ENCODE data around the gene HEATR5A.
"Not testable (repeated sequence)": the region's sequence is repeated elsewhere in the genome, so short reads cannot be mapped to it uniquely, and the experiment has no call there.

HEATR5A gene

GRCh38 chr14:31341280-31341679, 79.1 kb downstream of the HEATR5A start:
- FAIRE-seq: no peak
- no peak for DNase-seq (ENCODE audit: insufficient read length)

GRCh38 chr14:31340297-31341063, 79.9 kb downstream of the HEATR5A start:
- no peak for FAIRE-seq

More at GRCh38 chr14:31341280-31341679, 79.1 kb downstream of the HEATR5A start:
- no peak for TF ChIP-seq TAF1 (IDR thresholded peaks at IDR 0.05; ENCODE audit: borderline replicate concordance, low read depth, low read length)
- TF ChIP-seq POLR2A (IDR thresholded peaks at IDR 0.05; ENCODE audit: low read depth, low read length): no peak
- no peak for TF ChIP-seq POLR2AphosphoS5 (IDR thresholded peaks at IDR 0.05; ENCODE audit: low read depth, low read length)

GRCh38 chr14:31339743-31340142, 80.6 kb downstream of the HEATR5A start:
- FAIRE-seq (no peak), DNase-seq (ENCODE audit: insufficient read length) (no peak)
- TF ChIP-seq TAF1 (IDR thresholded peaks at IDR 0.05; ENCODE audit: borderline replicate concordance, low read depth, low read length): no peak
- TF ChIP-seq POLR2AphosphoS5 (IDR thresholded peaks at IDR 0.05; ENCODE audit: low read depth, low read length): no peak
- no peak for TF ChIP-seq POLR2A (IDR thresholded peaks at IDR 0.05; ENCODE audit: low read depth, low read length)

More at GRCh38 chr14:31340297-31341063, 79.9 kb downstream of the HEATR5A start:
- no peak for TF ChIP-seq TAF1 (IDR thresholded peaks at IDR 0.05; ENCODE audit: borderline replicate concordance, low read depth, low read length)
- TF ChIP-seq POLR2A (IDR thresholded peaks at IDR 0.05; ENCODE audit: low read depth, low read length): no peak
- no peak for TF ChIP-seq POLR2AphosphoS5 (IDR thresholded peaks at IDR 0.05; ENCODE audit: low read depth, low read length)
- no peak for DNase-seq (ENCODE audit: insufficient read length)

- FAIRE-seq: no peak
- no peak for TF ChIP-seq POLR2AphosphoS5 (IDR thresholded peaks at IDR 0.05; ENCODE audit: low read depth, low read length)
- no peak for TF ChIP-seq POLR2A (IDR thresholded peaks at IDR 0.05; ENCODE audit: low read depth, low read length)
- no peak for TF ChIP-seq TAF1 (IDR thresholded peaks at IDR 0.05; ENCODE audit: borderline replicate concordance, low read depth, low read length)
- no peak for DNase-seq (ENCODE audit: insufficient read length)
Observed at GRCh38 chr14:31337331-31337730, 83.0 kb downstream of the HEATR5A start.

- FAIRE-seq: no peak
- TF ChIP-seq TAF1 (IDR thresholded peaks at IDR 0.05; ENCODE audit: borderline replicate concordance, low read depth, low read length) (no peak), POLR2AphosphoS5 (IDR thresholded peaks at IDR 0.05; ENCODE audit: low read depth, low read length) (no peak), POLR2A (IDR thresholded peaks at IDR 0.05; ENCODE audit: low read depth, low read length) (no peak)
- DNase-seq (ENCODE audit: insufficient read length): no peak
Observed at GRCh38 chr14:31336646-31337045, 83.7 kb downstream of the HEATR5A start.

GRCh38 chr14:31331395-31331794, 89.0 kb downstream of the HEATR5A start:
- DNase-seq (ENCODE audit: insufficient read length); FAIRE-seq: not testable (repeated sequence)

- DNase-seq (ENCODE audit: insufficient read length); FAIRE-seq: not testable (repeated sequence)
Observed at GRCh38 chr14:31329876-31330521, 90.4 kb downstream of the HEATR5A start.

- TF ChIP-seq POLR2AphosphoS5 (IDR thresholded peaks at IDR 0.05; ENCODE audit: low read depth, low read length) (no peak), POLR2A (IDR thresholded peaks at IDR 0.05; ENCODE audit: low read depth, low read length) (no peak), TAF1 (IDR thresholded peaks at IDR 0.05; ENCODE audit: borderline replicate concordance, low read depth, low read length) (no peak)
- DNase-seq (ENCODE audit: insufficient read length) (no peak), FAIRE-seq (no peak)
Observed at GRCh38 chr14:31326111-31326510, 94.2 kb downstream of the HEATR5A start.

GRCh38 chr14:31323419-31323818, 96.9 kb downstream of the HEATR5A start:
- no peak for DNase-seq (ENCODE audit: insufficient read length)
- no peak for TF ChIP-seq TAF1 (IDR thresholded peaks at IDR 0.05; ENCODE audit: borderline replicate concordance, low read depth, low read length)
- TF ChIP-seq POLR2AphosphoS5 (IDR thresholded peaks at IDR 0.05; ENCODE audit: low read depth, low read length): no peak
- FAIRE-seq: no peak

GRCh38 chr14:31320922-31321766, 99.2 kb downstream of the HEATR5A start:
- no peak for TF ChIP-seq POLR2AphosphoS5 (IDR thresholded peaks at IDR 0.05; ENCODE audit: low read depth, low read length)
- no peak for TF ChIP-seq POLR2A (IDR thresholded peaks at IDR 0.05; ENCODE audit: low read depth, low read length)
- no peak for TF ChIP-seq TAF1 (IDR thresholded peaks at IDR 0.05; ENCODE audit: borderline replicate concordance, low read depth, low read length)
- DNase-seq (ENCODE audit: insufficient read length) (no peak), FAIRE-seq (no peak)

GRCh38 chr14:31320216-31320615, 100.1 kb downstream of the HEATR5A start:
- no peak for DNase-seq (ENCODE audit: insufficient read length)
- no peak for TF ChIP-seq POLR2AphosphoS5 (IDR thresholded peaks at IDR 0.05; ENCODE audit: low read depth, low read length)
- TF ChIP-seq TAF1 (IDR thresholded peaks at IDR 0.05; ENCODE audit: borderline replicate concordance, low read depth, low read length): no peak
- no peak for FAIRE-seq

- DNase-seq (ENCODE audit: insufficient read length) (no peak), FAIRE-seq (no peak)
Observed at GRCh38 chr14:31319701-31320100, 100.6 kb downstream of the HEATR5A start.

More at GRCh38 chr14:31319701-31320100, 100.6 kb downstream of the HEATR5A start:
- TF ChIP-seq POLR2A (IDR thresholded peaks at IDR 0.05; ENCODE audit: low read depth, low read length) (no peak), TAF1 (IDR thresholded peaks at IDR 0.05; ENCODE audit: borderline replicate concordance, low read depth, low read length) (no peak), POLR2AphosphoS5 (IDR thresholded peaks at IDR 0.05; ENCODE audit: low read depth, low read length) (no peak)
